Stimulated activated CD4-positive, alpha-beta T cell treated with anti-CD3 and anti-CD28 coated beads, Interleukin-12 subunit alpha, Interleukin-12 subunit beta, amount 100 ng/mL, for 48 hours (primary cell): ENCODE measurements around the gene THSD4.
"Not testable (repeated sequence)": the region's sequence is repeated elsewhere in the genome, so short reads cannot be mapped to it uniquely, and the experiment has no call there.

Experiments
- DNase-seq, 3 donors: peaks; one replicate each; pipeline ENCODE4 v3.0.0-alpha.2; 2020; ENCODE audit warnings: low read depth in 2 of 3, low spot score in 1 of 3

The THSD4 gene

DNA sequence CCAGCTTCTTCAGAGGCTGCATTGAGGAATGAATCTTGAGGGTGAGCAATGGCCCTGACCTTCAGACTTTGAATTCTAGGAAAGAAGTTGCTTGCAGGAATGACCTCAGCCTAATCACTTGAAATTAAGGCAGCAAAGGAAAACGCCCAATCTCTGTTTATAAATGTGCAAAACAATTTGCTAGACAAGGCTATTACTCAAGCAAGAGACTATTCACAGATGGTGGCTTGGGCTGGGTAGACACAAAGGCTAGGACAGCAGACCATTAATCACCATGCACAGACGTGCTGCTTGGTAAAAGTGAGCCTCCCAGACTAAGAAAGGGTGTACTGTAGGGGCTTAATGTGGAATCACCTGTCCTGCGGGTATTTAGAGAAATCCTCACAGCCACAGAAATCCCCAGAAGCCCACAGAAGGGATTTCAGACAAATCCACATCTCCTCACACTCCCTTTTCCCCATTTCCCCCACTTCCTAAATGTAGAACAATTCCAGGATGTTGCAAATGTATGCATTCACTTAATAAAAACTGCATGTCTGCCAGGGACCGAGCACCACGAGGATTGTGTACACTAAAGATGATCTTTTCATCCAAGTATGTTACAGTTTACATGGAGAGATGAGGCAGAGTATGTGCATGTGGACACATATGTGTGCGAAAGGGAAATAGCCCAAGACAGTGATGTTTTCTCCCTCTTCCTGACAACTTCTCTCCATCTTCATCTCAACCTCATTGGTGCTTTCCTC lies 259.5 kb downstream of the THSD4 start:
- no peak for DNase-seq

GRCh38 chr15:71375934-71376333 lies 260.7 kb downstream of the THSD4 start:
- DNase-seq = no peak

- DNase-seq = no peak
These were observed 264.6 kb downstream of the THSD4 start for GRCh38 chr15:71379893-71380292.

DNA sequence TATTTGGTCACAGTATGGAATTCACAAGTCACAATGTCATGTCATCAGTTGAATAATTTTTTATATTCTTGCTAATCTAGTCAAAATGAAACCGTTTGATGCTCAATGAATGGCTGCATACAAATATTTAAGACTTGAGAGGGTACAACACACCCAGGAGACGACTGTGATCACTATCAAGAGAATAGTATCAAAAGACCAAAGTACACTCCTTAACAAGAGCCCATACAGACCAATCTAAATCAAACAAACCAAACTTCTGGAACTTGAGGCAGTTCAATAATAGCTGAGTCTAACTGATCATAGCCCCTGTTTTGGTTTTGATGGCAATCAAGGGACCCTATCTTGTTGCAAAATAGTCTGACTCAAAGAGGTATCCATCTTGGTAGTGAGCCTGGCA lies 265.1 kb downstream of the THSD4 start:
- DNase-seq = no peak

DNA sequence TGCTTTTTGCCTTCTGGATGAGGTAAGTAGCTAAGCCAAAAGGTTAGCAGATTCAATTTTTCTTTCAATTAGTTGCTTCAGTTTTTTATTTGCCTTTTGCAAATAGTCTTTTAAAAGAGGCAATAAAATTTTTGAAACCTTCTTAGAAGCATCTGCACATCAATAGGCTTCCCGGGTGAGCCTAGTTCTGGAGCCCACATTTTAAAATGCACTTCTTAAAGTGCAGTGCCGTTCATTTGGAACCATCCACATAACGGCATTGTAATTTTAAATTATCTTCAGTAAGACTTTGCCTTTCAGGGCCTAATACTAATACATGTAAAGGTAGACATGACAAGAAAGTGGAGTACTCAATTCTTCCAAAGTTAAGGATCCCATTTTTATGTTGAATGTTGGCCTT lies 269.2 kb downstream of the THSD4 start:
- no peak for DNase-seq

DNA sequence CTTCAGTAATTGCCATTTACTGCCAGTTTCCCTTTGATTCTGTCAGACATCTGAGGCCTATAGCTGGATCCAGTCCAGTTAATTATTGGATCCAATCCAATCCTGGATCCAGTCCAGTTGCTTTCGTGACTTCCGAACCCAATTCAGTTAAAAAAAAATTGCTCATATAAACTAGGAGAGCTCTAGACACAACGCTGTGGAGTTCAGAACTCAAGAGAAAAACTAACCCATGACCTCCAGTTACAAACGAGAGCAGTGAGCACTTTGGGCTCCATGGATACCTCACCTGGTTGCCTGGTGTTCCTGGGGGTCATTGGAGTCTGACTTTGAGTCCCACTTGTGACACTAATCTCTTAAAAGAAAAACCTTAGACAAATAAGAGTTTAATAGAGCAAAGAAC lies 269.8 kb downstream of the THSD4 start:
- no peak for DNase-seq

DNA sequence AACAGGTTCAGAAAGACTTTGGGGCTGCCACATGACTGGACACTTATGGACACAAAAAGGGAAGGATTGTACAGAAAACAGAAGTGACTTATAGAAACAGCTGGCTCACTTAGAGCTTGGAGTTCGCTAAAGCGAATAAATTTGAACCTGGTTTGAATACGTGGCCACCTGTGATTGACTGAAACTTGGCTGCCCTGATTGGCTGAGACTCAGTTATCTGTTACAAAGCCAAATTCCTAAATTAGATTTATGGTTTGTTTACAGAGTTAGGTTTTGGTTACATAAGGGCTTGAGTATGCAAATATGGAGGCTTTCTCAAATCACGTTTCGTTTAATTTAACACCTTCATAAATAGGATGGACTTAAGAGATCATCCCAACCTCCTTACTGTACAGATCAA lies 270.2 kb downstream of the THSD4 start:
- no peak for DNase-seq

DNA sequence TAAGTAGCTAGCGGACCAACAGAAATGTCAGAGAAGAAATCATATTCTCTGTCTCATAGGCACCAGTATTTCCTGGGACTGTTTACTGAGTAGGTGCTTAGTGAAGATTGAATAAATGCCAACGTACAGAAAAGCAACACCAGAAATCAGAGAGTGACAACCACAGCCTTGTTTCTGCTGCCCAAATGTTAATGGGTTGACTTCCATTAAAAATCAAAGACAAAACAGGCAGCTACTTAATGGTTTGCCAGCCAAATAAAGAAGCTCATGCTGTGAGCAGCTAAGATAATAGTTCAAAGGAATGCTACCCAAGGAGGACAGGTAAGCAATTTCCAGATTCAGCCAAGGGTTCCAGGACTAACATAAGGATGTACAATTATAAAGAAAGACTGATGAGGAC lies 270.7 kb downstream of the THSD4 start:
- DNase-seq = no peak

DNA sequence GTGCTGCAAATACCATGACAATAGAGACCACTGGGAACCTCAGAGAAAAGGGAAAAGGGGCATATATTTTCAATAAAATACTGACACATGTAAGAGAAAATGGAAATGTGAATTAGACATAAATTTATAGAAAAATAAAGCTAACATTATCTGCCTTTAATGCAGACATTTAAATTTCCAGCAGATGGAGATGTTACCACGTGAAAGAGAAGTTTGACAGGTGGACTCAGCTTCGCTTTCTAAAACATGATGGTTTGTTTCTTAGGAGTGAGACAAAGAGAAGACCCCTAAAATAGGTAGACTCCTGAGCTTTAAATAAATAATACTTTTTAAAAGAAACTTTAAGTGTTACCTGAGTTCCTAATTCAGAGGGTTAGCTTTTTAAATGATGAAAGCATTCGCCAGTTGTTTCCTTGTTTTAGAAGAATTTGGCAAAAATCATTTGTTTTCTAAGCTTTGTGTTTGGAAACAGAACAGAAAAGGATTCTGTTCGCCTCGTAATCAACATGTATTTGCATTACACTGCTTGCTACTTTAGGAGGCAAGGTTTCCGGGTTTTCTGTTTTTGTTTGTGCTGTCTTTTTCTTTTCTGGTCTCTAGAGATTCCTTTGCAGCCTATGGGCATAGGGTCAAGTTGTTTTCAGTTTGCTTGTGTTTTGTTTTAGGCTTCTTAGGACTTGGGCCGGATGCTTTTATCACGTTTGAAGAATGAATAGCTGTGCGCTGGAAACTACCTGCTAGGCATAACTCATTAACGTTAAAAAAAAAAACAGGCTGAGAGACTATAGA lies 271.4 kb downstream of the THSD4 start:
- DNase-seq = no peak

GRCh38 chr15:71387810-71388209 lies 272.5 kb downstream of the THSD4 start:
- no peak for DNase-seq

- DNase-seq = no peak
These were observed 274.8 kb downstream of the THSD4 start for GRCh38 chr15:71390096-71390495.

DNA sequence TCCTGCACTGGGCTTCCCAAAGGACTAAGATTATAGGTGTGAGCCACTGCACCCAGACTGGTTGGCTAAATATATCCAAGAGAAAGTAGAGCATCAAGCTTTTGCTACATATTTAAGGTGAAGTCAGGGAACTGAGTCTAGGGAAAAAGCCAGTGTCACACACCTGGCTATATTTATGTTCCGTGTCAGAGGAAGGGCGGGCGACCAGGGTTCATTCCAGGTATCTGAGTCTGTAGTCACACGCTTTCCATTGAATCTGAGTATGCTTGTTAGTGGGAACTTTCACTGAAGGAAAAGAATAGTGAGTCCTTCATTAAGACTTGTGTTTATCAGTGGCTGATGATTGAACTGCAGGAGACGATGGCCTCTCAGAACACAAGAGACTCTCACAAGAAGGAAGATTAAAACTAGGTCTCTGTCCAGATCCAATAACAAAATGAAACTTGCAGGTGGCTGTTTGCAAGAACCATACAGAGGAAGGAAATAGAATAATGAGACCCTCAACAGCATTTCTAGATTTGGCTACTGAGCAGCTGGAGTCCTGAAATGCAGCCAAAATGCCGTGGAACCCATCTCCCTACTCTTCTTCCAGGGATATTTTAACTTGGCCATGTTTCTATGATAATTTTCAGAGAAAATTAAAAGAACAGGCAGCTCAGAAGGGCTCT lies 276.3 kb downstream of the THSD4 start:
- DNase-seq = no peak

GRCh38 chr15:71392861-71393283 lies 277.6 kb downstream of the THSD4 start:
- no peak for DNase-seq

DNA sequence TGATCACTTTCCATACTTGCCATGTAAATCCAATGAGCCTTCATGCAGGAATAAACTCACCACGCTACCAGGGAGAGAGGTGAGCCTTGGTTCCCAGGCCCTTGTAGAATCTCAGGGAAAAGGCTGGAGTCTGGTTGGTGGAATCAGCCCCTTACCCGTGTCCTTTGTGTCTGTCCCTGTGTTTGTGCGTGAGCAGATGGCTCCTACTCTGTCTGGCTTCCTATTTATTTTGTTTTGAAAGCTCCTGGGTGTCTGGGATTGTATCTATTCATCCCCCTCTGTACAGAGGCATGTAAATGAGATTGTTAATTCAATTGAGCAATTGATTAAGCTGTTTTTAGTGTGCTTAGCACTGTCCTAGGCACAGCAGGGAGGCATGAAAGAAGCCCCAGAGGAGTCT lies 278.1 kb downstream of the THSD4 start:
- DNase-seq = no peak

DNA sequence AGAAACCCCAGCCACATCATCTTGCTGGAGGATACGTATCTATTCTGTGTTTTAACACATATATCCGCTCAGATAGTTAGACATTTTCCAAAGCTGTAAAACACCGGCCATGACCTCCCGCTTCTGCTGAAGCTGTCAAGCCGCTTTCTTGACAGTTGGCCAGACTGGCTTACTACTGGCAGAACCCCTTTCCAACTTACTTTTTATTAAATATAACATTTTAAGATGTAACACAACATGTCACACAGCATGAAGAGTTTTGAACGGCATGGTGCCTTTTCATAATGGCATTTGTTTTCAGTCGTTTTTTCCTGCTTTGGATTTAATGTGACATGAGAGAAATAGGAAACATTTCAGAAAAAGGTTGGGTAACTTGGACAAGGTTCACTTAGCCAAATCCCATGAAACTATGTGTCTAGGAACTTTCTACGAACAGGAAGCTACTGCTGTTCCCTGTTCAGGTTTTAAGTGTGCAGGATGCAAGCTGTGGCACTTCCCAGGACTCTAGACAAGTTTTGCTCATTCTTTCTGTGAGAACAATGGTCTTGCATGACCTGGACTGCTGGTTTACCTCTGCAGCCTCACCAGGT lies 281.4 kb downstream of the THSD4 start:
- DNase-seq = no peak

GRCh38 chr15:71397377-71397776 lies 282.1 kb downstream of the THSD4 start:
- DNase-seq = no peak

DNA sequence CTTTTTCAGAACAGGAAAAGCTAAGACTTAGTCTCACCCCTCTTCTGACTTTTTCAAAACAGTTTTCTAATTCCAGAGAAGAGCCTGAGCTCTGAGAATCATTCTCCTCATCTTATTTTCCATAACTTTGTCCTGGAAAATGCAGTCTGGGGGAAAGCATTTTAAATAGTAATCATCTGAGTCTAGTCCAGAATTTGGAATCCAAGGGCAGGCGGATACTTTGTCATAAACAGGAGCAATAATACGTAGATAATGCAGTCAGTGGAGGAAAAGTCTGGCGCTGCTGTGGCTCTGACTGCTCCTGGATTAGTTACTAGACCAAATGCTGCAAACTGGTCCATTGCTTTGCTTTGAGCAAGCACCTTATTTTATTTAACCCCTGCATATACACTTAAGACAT lies 285.0 kb downstream of the THSD4 start:
- DNase-seq = no peak

- not testable (repeated sequence) for DNase-seq
These were observed 286.5 kb downstream of the THSD4 start for GRCh38 chr15:71401728-71402127.

DNA sequence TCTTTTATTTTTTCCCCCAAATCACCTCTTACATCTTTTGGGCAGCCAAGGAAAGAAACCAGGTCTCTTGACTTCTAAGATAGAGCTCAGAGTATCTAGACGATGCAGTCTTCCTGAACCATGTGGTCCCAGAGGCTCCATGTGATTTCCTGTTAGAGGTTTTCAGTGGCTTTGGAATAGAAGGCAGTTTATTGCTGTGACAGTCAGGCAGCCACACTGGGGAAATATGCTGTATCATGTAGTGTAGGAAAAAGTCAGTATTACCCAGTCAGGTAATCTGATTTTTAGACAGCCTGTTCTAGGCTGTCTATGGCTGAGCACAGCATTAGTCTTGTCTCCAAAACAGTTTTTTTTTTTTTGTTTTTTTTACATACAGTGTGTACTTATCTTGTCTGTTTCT lies 294.3 kb downstream of the THSD4 start:
- no peak for DNase-seq

GRCh38 chr15:71410347-71410746 lies 295.1 kb downstream of the THSD4 start:
- no peak for DNase-seq

DNA sequence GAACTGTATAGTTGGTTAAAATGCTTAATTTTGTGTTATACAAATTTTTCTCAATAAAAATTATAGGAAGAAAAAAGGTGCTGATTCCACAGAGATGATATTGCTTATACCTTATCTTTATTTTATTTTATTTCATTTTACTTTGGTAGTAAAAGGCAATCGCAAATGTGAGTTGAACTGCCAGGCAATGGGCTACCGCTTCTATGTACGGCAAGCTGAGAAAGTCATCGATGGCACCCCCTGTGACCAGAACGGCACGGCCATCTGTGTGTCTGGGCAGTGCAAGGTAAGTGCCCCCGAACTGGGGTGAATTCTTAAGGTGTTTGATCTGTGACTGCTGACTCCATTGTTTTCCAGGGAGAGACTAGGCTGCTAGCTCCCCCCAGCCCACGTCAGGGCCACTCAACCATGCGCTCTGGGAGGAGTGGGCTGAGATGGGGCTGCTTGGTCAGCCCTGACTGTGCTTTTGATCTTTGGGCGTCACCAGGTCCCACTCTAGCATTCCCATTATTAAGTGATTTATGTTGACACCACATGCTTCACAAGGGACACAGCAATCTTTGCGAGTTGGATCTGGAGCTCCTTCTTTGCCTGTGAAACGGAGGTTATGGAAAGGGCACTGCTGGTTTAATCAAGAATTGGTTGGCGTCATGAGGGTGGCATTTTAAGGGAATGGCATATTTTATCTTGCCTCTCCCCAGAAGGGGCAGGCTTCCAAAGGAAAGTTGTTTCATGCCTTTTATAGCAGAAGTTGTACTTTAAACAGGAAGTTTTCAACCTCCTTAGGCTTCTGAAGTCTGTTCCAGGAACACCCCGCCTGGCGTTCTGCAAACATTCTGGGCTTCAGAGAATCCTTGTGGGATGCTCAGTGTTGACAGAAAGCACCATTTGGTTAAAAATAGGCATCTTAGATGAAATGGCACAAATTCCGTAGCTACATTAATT lies 296.5 kb downstream of the THSD4 start:
- DNase-seq = no peak
